Measurements from ENCODE around the gene SH2D7.

DNA sequence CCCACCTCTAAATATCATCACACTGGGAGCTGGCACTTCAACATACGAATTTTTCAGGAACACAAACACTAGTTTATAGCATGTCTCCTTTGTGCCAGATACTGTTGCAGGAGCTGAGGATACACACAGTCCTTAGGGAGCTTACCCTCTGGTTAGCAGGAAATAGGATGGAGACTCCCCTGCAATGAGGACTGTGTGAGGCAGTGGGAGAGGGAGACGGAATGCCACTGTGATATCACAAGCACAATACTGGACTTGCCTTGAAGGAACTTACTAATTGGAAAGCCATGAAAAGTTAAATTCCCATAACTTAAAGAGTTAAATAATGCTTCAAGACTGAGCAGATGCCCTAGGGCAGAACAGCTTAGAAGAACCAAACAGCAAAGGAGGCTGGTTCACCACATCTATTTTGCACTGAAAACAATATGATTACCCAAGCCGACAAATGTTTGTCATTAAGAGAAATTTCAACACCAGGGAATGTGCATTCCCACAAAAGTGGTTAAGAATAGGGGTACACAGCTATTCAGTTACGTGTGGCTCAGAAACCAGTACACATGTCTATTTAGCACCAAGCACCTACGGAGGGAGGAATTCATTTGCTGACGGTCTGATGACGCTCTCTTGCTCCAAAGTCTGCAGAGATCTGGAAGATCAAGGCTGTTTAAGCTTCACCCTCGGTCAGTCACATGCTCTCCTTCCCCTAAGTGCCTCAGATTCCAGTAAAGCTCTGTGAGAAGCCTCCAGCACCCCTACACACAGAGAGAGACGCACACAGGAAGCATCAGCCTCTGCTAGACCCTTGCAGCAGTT lies 20.1 kb upstream of the SH2D7 start:
- no peak for TF ChIP-seq SIN3A (IDR thresholded peaks at IDR 0.05; ENCODE audit: borderline replicate concordance, low read depth, low read length)
- no peak for TF ChIP-seq EZH2phosphoT487 (IDR thresholded peaks at IDR 0.05; ENCODE audit: borderline replicate concordance, low read depth)
- TF ChIP-seq, protein P1, sequence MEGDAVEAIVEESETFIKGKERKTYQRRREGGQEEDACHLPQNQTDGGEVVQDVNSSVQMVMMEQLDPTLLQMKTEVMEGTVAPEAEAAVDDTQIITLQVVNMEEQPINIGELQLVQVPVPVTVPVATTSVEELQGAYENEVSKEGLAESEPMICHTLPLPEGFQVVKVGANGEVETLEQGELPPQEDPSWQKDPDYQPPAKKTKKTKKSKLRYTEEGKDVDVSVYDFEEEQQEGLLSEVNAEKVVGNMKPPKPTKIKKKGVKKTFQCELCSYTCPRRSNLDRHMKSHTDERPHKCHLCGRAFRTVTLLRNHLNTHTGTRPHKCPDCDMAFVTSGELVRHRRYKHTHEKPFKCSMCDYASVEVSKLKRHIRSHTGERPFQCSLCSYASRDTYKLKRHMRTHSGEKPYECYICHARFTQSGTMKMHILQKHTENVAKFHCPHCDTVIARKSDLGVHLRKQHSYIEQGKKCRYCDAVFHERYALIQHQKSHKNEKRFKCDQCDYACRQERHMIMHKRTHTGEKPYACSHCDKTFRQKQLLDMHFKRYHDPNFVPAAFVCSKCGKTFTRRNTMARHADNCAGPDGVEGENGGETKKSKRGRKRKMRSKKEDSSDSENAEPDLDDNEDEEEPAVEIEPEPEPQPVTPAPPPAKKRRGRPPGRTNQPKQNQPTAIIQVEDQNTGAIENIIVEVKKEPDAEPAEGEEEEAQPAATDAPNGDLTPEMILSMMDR (IDR thresholded peaks at IDR 0.05): no peak
- TF ChIP-seq ELF1 (IDR thresholded peaks at IDR 0.05): no peak
- no peak for TF ChIP-seq TEAD4 (IDR thresholded peaks at IDR 0.05; ENCODE audit: borderline replicate concordance, insufficient read depth)
- TF ChIP-seq, protein P2, sequence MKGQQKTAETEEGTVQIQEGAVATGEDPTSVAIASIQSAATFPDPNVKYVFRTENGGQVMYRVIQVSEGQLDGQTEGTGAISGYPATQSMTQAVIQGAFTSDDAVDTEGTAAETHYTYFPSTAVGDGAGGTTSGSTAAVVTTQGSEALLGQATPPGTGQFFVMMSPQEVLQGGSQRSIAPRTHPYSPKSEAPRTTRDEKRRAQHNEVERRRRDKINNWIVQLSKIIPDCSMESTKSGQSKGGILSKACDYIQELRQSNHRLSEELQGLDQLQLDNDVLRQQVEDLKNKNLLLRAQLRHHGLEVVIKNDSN (IDR thresholded peaks at IDR 0.05; ENCODE audit: borderline replicate concordance, low read depth): no peak
- TF ChIP-seq FOSL2 (IDR thresholded peaks at IDR 0.05; ENCODE audit: borderline replicate concordance, low read depth): no peak

Measured in SK-N-SH (cell line).